NCI-H774 (cell line): ENCODE results near the gene NUB1.

Source experiments
- DNase-seq: peaks from one replicate; lab custom pipeline; 2025; lab: John Stamatoyannopoulos, UW

Gene NUB1

DNA sequence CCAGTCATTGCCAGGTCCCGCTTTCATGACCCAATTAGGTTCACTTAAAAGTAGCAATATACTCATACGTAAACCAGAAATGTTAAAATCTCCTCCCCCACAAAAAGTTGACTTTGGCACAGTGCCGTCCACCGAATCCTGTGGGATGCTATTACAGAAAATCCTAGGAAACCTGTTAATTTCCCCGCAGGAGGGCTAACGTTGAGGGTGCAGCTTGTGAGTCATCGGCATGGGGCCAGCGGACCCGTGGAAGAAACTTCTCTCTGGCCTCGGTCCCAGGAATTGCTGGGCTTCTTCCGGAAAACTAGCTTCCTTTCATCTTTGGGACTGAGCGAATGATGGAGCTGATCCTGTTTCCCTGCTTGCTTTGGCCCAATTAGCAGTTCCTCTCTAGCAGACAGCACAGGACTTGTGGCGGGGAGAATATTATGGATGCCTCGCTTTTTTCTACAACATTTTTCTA is 84.9 kb downstream of the NUB1 start:
- DNase-seq: no peak

DNA sequence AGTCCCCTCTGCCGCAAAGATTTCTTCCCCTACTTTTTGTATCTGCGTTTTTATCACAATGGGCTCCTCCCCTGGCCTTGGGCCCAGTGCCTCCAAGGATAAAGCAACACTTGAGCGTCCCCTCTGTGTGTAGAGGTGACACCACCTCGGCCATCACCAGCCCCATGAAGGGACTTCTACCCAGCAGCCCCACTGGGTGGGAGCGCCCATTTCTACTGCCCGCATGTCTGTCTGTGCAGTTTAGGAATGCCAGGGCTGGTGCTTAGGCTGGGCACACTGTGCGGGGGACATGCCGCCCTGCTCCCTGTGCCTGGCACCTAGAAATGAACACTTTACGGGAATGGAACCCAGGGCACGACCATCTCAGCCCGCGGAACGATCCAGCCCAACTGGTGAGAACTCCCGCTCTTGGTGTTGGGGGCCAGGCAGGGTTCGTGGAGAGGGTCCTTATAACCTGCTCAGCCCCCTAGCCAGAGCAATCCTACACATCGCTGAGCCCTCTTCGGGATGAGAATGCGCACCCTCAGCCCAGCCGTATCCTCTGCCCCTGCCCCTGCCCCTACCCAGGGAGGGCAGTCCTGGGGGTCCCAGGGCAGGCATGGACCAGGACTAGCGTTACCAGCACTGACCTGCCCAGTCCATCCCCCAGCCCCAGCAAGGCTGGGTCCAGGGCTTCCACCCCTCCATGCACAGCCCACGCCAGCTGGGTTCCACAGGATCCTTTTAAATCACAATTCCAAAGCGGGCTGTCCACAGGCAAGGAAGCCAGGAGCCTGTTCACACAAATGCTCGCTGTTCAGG is 85.5 kb downstream of the NUB1 start:
- DNase-seq: no peak

DNA sequence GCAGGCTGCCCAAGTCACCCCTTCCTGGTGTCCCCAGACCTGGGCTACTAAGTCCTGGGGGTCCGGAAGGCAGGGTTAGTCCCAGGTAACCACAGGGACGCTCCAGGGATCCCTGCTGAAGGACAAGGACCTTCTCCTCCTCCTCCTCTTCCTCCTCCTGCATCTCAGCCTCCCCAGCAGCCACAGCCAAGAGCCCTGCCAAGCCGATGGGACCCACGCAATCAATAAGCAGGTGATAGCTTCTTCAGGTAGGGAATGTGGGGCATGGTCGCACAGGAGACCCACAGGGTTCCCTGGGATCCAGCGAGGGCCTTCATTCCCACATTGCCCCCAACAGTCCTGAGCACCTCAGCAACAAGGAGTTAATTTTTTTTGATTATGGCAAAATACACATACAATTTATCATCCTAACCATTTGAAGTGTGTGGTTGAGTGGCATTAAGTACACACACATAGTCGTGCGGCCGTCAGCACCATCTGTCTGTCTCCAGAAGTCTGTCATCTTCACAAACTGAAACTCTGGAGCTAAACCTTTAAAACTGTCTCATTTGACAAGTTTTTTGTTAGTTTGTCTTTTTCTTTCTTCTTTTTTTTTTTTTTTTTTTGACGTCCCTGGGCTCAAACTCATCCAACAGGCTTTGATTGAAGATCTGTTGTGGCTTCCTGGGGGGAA is 86.2 kb downstream of the NUB1 start:
- DNase-seq: peak; percentile 7
